Measurements from ENCODE around the gene ATP6V0E2.

ATP6V0E2 gene

DNA sequence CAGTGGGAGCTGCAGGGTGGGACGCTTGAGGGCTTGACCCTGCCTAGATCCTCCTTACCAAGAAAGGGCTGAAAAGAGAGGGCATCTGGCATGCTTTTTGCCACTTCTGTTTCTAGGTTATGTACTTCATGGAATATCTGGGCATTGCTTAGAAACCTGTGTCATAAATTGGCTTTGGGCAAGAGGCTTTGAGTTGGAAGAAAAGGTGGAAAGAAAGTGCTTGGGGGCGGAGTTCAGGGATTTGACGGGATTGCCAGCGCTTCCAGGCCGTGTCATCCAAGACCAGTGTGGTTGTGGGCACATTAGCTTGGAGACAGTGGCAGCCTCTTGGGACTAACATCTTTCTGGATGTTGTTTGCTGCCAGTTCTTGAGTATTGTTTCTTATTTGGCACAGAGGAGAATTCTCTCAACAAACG is 34.8 kb upstream of the ATP6V0E2 start:
- no peak for DNase-seq

DNA sequence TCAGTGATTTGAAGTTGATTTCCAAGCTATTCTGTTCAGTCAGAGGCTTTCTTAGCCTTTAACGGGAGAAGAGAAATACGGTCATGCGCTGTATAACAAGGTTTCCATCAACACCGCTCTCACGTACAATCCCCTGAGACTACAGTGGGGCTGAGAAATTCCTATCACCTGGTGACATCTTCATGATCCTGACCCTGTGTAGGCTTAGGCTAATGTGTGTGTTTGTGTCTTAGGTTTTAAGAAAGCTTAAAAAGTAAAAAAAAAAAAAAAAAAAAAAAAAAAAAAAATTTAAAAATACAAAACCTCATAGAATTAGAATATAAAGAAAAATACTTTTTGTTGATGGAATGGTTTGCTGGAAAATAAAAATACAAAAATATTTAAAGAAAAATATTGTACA is 33.8 kb upstream of the ATP6V0E2 start:
- DNase-seq = no peak

DNA sequence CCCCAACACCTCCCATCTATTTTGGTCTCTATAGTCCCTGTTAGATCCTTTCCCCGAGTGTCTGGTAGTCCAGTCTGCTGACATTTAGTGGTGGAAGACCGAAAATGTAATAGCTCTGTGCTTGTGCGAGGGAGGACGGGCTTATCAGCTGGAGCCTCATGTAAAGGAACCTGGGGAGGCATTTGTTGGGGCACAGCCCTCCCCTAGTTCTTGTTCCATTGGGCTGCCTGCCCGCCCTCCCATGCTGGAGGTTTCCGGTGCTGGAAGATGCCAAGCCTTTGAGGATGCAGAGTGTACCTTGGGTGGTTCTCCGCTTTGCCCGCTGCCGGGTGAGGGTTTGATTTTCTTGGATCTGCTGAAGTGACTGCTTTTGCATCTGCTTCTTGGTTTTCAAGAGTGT is 30.2 kb upstream of the ATP6V0E2 start:
- DNase-seq = no peak

DNA sequence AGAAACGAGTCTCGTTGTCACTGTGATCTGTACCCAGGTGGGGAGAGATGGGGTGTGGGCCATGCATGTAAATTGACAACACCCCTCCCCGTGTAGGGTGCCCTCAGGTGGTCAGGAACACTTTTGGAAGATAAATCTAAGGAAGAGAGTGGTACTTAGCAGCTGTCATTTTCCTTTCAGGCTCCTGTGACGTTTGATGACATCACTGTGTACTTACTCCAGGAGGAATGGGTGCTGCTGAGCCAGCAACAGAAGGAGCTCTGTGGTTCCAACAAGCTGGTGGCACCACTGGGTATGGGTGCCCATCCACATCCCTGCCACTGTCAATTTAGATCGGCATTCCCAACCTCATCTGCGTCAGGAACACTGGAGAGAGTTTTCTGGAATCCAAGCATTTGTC is 29.3 kb upstream of the ATP6V0E2 start:
- DNase-seq = no peak

DNA sequence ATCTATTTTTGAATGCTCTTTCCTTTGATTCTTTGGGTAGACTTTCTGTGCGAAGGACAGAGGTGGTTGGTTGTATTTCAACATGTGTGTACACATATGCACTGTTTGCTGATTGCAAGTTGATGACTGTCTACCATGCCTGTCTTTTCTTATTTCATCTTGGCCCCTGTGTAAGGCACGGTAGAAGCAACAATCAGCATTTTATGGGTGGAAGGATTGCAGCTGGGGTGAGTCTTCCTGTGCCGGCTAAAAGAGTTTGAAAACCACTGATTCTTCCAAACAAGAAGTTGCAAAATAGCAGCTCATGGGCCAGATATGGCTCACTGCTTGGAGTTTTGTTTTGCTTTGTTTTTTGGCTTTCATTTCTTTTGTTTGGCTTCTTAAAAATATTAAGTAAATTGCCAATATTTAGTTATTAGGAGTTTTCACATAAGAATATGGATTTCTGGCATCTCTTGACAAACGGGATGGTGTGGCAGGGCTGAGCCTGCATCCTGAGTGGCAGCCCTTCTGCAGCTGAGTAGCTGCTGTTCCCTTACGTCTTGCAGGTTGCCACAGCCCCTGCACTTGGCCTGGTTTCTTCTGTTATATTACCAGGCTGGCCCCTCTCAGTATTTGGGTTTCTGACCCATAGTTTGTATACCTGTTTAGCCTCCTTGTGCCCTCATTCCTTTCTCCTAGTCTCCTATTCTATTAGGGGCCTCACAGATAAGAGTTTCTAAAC is 28.4 kb upstream of the ATP6V0E2 start:
- DNase-seq = no peak

DNA sequence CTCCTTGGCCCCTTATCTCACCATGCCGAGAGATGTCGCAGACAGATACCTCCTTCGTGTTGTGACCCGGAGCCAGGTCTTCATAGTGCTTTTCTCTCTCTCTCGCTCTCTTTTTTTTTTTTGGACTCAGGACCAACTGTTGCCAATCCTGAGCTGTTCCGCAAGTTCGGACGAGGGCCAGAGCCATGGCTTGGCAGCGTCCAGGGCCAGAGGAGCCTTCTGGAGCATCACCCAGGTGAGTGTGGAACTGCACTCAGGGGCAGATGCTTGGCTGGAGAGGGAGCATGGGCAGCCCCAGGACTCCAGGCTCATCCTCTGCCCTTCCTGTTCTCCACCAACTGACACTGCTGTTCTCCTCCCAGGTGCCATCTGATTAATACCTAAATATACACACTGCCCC is 27.7 kb upstream of the ATP6V0E2 start:
- DNase-seq = no peak

DNA sequence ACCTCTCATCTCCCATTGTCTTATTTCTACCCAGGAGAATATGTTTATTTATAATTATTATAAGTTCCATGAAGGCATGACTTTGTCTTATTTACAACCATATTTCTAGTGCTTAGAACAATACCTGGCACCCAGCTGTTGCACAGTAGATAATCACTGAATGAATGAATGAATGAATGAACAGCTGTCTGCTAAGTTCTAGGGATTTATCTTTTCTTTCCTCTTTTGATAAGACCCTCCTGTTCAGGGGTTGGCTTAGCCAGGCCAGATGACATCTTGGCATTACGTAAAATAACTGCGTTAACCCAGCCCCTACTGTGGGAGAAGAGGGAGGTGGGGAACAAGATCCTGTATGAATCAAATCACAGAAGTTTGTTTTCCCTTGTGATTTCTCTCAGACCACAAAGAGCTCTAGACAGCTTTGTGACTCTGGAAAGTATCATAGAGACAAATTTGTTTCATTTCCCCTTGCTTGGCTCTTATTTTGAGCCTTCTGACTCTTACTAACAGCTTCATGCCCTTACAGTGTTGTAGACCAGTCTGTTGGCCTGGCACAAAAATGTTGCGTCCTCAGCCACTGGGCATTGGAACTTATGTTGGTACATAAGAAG is 27.2 kb upstream of the ATP6V0E2 start:
- no peak for DNase-seq

DNA sequence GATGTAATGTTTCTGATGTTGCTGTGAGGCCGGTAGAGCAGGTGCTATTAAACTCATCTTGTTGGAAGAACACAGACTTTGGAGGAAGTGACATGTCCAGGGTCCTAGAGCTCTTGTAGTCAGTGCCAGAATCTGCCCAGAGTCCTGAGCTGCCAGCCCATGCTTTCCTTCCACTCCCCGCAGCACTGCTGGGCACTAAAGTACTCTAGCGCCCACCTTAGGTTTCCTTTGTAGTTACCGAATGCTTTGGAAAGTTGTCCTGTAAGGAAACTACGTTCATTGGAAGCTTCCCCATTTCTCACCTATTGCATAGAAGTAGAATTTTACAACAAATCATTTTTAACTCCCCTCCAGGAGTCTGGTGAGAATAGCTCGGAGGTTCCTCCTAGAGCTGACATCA is 24.6 kb upstream of the ATP6V0E2 start:
- DNase-seq = no peak

DNA sequence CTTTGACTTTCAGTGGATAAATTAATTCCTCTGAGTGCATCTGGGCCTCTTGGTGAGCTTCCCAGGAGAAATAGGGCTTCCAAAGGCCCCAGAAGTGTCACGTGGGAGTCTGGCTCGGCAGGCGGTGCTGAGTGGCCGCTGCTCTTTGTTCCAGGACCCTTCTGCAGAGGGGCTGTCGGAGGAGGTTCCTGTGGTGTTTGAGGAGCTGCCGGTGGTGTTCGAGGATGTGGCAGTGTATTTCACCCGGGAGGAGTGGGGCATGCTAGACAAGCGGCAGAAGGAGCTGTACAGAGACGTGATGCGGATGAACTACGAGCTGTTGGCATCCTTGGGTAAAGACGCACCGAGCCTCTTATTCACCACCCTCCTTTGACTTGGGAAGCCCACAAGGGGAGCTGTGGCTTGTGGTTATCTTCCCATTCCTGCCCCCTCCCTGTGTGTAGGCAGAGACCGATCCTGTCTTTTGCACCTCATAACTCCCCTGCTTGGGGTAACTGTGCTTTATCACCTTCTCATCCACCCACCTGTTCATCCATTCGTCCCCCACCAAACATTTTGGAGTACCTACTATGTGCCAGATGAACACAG is 23.7 kb upstream of the ATP6V0E2 start:
- DNase-seq = no peak

DNA sequence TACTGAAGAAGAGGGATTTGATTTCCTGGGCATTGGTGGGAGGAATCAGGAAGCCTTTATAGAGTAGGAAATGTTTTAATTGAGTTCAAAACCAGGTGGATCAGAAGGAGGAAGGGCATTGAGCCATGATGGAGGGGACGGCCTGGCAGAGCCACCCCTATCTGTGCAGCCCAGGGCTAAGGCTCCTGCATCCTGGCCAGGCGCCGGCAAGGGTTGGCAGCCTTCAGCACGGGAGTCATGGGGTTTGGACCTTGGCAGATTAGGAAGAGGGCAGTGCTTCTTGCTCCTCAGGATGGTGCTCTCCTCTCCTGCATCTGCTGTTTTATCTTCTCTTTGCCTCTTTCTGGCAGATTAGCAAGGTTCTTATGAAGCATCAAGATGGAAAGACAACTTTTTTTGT is 23.1 kb upstream of the ATP6V0E2 start:
- no peak for DNase-seq

DNA sequence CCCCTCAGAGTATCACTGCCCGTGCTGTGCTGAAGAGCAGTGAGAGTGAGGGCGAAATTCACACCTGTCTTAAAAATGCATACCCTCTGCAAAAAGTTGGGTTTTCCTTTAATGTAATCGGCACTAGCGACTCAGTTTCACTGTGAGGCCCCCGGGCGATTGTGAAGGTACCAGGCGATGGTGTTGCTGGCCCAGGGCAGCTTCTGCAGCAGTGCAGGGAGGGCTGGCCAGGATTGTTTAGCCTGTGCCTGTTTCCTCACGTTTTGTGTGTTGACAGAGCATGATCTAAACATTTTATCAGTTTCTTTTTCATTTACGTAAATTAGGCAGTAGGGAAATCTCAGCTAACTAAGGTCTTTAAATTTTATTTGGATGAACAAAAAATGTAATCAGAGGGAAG is 22.3 kb upstream of the ATP6V0E2 start:
- DNase-seq = no peak

DNA sequence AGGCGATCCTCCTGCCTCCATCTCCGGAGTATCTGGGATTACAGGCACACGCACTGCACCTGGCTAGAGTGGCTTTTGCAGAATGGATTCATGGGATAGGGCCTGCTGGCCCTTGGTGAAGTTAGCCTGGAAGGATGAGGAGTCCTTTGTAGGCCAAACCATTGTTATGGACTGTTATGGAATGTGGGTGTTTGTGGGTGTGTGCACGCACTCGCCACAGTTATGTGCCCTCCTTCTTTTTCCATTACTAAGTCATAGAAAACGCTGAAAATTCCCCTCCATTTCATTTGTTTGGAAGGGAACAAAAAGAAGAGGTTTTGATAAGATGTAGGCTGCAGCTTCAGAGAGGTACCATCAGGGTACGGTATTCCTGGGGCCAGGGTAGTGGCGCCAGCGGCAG is 20.6 kb upstream of the ATP6V0E2 start:
- DNase-seq = no peak

DNA sequence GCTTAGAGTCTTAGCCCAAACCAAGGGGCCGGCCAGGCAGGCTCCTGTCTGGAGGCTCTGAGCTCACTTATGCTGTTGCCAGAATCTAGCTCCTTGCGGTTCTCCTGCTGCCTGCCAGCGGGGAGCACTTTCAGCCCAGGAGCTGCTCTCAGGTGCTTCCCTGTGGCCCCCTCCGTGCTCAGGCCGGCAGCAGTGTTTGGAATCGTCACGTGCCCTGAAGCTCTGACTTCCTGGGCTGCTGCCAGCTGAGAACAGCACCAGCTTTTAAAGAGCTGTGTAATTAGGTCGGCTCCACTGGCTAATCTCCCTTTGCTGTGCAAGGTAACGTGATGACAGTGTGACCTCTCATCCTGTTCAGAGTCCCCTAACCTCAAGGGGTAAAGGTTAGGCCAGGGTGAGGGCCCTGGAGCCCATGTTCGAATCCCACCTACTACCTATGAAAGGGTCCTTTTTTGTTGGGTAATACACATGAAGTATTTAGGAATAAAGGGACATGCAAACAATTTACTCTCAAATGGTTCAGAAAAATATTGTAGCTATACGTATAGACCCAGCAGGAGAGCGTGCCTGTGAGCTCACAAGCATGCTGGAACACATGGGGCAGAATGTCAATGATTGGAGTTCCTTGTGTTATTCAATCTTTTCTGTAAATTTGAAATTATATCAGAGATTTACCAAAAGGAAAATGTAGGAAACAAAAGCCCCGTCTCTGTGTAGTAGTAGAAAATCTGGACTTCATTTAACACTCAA is 19.0 kb upstream of the ATP6V0E2 start:
- DNase-seq = no peak

DNA sequence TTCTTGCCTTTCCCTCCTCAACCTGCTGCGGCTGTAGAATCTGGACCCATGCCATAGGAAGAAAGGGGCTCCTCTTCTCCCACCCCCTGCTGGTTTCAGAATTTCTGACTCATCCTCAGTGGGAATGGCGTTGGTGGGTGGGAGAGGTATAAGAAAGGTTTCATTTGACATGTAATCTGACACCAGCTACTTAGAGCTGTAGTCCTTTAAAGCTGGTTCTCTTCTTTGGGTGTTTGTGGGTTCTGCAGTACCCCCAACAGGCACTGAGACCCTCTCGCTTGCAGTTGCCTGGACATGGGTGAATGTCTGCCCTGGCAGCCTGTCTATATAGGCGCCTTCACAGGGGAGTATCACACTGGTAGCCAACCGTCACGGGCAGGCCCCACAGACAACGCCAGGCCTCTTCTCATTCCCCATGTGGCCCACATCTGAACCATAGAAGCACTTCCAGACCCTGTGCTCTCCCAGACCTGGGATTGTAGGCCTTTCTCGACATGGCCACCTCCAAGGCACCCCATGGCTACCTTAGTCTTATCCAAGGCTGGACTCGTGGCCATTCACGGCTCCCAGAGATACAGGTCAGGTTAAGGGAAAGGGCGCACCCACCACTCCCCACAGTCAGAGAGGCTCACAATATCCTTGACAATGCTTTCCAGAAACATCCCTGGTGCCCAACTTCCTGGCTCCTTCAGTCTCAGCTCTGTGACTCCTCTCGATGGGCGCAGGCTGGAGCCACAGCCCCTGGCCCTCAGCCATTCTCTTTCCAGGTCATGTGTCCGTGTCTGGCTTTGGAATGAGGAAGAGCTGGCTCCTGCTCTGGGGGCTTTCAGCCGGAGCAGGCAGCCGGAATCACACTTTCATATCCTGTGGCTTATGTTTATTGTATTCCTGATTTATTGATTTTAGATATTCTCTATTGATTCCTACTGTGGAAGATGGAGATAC is 18.1 kb upstream of the ATP6V0E2 start:
- no peak for DNase-seq

DNA sequence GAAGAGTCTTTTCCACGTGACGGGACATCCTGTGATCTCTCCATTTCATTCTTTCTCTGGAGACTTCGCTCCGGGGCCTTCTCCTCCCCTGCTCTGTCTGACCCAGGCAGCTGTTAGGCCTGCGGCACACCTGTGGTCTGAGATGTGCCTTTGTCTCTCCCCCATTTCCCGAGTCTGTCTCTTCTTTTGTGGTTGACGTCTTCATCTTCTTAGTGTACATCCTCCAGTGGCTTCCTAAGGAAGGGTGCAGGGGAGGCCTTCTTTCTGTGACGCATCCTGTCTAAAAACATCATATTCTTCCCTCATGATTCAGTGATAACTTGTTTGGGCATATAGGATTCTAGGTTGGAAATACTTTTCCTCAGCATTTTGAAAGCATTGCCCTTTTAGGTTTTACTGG is 17.2 kb upstream of the ATP6V0E2 start:
- no peak for DNase-seq

DNA sequence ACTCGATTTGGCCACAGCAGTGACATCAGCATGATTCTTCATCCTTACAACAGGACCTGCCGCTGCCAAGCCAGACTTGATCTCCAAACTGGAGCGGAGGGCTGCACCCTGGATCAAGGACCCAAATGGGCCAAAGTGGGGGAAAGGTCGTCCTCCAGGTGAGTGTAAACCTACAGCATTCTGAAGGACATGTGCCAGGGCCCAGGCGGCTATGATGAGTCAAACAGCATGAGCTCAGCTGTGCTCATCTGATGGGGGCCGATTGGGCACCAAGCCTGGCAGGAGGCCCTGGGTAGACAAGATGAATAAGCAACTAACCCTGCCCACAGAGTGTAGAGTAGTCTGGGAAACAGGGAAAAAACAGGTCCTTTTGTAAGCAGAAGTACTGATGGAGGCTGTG is 14.4 kb upstream of the ATP6V0E2 start:
- no peak for DNase-seq

DNA sequence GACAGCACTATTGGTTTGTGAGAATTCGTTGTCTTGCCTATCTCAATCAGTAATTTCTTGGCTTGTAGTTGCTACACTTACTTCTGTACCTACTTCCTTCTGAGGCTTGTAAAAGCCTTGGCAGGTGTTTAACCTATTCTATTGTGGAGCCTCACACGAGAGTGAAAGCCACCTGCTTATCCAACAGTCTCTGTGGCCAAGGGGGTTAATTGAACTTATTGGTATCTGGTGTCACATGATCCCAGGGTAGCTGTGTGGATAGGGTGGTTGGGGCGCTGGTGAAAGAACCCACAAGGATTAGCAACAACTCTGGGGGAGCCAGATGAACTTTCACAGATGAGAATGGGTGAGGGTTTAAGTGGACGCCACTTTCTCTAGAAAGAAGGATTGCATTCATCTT is 13.9 kb upstream of the ATP6V0E2 start:
- no peak for DNase-seq

DNA sequence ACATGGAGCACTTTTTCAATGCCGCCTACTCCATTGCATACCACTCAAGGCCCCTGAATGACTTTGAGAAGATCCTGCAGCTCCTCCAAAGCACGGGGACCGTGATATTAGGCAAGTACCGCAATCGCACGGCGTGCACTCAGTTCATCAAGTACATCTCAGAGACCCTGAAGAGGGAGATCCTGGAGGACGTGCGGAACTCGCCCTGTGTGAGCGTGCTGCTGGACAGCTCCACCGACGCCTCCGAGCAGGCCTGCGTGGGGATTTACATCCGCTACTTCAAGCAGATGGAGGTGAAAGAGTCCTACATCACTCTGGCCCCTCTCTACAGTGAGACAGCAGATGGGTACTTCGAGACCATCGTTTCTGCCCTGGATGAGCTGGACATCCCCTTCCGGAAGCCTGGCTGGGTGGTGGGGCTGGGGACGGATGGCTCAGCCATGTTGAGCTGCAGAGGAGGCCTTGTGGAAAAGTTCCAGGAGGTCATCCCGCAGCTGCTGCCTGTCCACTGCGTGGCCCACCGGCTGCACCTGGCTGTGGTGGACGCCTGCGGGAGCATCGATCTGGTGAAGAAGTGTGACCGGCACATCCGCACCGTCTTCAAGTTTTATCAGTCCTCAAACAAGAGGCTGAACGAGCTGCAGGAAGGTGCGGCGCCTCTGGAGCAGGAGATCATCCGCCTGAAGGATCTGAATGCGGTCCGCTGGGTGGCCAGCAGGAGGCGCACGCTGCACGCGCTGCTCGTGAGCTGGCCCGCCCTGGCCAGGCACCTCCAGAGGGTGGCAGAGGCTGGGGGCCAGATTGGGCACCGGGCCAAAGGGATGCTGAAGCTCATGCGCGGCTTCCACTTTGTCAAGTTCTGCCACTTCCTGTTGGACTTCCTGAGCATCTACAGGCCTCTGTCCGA is 12.7 kb upstream of the ATP6V0E2 start:
- no peak for DNase-seq

DNA sequence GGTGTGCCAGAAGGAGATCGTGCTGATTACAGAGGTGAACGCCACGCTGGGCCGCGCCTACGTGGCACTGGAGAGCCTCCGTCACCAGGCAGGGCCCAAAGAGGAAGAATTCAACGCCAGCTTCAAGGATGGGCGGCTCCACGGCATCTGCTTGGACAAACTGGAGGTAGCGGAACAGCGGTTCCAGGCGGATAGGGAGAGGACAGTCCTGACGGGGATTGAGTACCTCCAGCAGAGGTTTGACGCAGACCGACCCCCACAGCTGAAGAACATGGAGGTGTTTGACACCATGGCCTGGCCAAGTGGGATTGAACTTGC is 12.1 kb upstream of the ATP6V0E2 start:
- DNase-seq = no peak

DNA sequence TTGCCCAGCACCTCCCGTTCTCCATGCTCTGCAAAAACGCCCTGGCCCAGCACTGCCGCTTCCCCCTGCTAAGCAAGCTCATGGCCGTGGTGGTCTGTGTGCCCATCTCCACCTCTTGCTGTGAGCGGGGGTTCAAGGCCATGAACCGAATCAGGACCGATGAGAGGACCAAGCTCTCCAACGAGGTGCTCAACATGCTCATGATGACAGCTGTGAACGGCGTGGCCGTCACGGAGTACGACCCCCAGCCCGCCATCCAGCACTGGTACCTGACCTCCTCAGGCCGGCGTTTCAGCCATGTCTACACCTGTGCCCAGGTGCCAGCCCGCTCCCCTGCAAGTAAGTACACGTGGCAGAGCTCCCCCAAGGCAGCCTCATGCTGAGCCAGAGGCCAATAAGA is 11.6 kb upstream of the ATP6V0E2 start:
- DNase-seq = no peak

DNA sequence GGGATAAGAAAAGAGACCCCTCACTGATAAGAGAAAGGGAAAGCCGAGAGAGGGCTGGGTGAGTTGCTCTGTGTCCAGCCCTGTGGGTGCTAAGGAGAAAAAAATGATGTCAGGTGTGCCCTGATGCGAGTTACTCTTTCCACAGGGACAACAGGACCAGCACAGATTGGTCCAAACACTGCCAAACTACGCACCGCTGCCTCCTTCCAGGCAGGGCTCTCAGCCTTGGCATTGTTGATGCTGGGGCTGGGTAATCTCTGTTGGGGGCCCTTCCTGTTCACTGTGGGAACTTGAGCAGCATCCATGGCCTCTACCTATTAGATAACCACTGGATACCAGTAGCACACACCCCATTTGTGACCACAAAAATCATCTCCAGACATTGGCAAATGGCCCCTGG is 10.3 kb upstream of the ATP6V0E2 start:
- DNase-seq = no peak

DNA sequence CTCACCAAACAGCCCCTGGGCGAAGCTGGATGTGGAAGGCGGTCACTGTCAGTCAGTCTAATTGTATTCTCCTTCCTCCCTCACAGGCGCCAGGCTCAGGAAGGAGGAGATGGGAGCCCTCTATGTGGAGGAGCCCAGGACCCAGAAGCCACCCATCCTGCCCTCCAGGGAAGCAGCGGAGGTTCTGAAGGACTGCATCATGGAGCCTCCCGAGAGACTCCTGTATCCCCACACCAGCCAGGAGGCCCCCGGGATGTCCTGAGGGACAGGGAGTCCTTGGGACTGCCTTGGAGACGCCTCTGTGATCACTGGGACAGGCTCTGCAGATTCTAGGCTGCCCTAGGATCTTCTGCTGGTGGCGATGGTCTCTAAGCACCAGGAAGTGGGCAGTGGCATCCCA is 9.7 kb upstream of the ATP6V0E2 start:
- no peak for DNase-seq
